ENCODE measurements around the gene LIPG.

The LIPG gene

GRCh38 chr18:49612515-49613033 lies 50.7 kb downstream of the LIPG start:
- DNase-seq (ENCODE audit: low read depth in 2 of 2) = no peak

GRCh38 chr18:49613141-49613640 lies 51.3 kb downstream of the LIPG start:
- DNase-seq (ENCODE audit: low read depth in 2 of 2) = no peak

GRCh38 chr18:49613641-49614151 lies 51.8 kb downstream of the LIPG start:
- no peak for DNase-seq (ENCODE audit: low read depth in 2 of 2)

GRCh38 chr18:49616618-49617328 lies 54.9 kb downstream of the LIPG start:
- DNase-seq (ENCODE audit: low read depth in 2 of 2) = no peak

- no peak for DNase-seq (ENCODE audit: low read depth in 2 of 2)
These were observed 55.5 kb downstream of the LIPG start for GRCh38 chr18:49617329-49617695.

- DNase-seq (ENCODE audit: low read depth in 2 of 2) = no peak
These were observed 56.0 kb downstream of the LIPG start for GRCh38 chr18:49617865-49618264.

- no peak for DNase-seq (ENCODE audit: low read depth in 2 of 2)
These were observed 57.2 kb downstream of the LIPG start for GRCh38 chr18:49618742-49619681.

GRCh38 chr18:49619801-49620200 lies 57.9 kb downstream of the LIPG start:
- DNase-seq (ENCODE audit: low read depth in 2 of 2) = no peak

GRCh38 chr18:49621301-49621700 lies 59.4 kb downstream of the LIPG start:
- DNase-seq (ENCODE audit: low read depth in 2 of 2) = no peak

GRCh38 chr18:49621717-49622351 lies 60.0 kb downstream of the LIPG start:
- no peak for DNase-seq (ENCODE audit: low read depth in 2 of 2)

- DNase-seq (ENCODE audit: low read depth in 2 of 2) = no peak
These were observed 61.7 kb downstream of the LIPG start for GRCh38 chr18:49623571-49623970.

- DNase-seq (ENCODE audit: low read depth in 2 of 2) = no peak
These were observed 63.3 kb downstream of the LIPG start for GRCh38 chr18:49625021-49625691.

- no peak for DNase-seq (ENCODE audit: low read depth in 2 of 2)
These were observed 65.1 kb downstream of the LIPG start for GRCh38 chr18:49626842-49627467.

GRCh38 chr18:49628119-49628518 lies 66.3 kb downstream of the LIPG start:
- no peak for DNase-seq (ENCODE audit: low read depth in 2 of 2)

GRCh38 chr18:49628881-49629795 lies 67.3 kb downstream of the LIPG start:
- DNase-seq (ENCODE audit: low read depth in 2 of 2) = no peak

GRCh38 chr18:49630246-49630699 lies 68.4 kb downstream of the LIPG start:
- DNase-seq (ENCODE audit: low read depth in 2 of 2) = no peak

- no peak for DNase-seq (ENCODE audit: low read depth in 2 of 2)
These were observed 69.4 kb downstream of the LIPG start for GRCh38 chr18:49631146-49631866.

GRCh38 chr18:49632588-49632987 lies 70.7 kb downstream of the LIPG start:
- DNase-seq (ENCODE audit: low read depth in 2 of 2) = no peak

GRCh38 chr18:49638209-49638785 lies 76.4 kb downstream of the LIPG start:
- DNase-seq (ENCODE audit: low read depth in 2 of 2) = no peak

Data from stimulated activated CD8-positive, alpha-beta memory T cell treated with anti-CD3 and anti-CD28 coated beads, Interleukin-7, amount 100 ng/mL, for 4 hours (primary cell).